Measurements from ENCODE around the gene SLC22A3.

SLC22A3 gene

DNA sequence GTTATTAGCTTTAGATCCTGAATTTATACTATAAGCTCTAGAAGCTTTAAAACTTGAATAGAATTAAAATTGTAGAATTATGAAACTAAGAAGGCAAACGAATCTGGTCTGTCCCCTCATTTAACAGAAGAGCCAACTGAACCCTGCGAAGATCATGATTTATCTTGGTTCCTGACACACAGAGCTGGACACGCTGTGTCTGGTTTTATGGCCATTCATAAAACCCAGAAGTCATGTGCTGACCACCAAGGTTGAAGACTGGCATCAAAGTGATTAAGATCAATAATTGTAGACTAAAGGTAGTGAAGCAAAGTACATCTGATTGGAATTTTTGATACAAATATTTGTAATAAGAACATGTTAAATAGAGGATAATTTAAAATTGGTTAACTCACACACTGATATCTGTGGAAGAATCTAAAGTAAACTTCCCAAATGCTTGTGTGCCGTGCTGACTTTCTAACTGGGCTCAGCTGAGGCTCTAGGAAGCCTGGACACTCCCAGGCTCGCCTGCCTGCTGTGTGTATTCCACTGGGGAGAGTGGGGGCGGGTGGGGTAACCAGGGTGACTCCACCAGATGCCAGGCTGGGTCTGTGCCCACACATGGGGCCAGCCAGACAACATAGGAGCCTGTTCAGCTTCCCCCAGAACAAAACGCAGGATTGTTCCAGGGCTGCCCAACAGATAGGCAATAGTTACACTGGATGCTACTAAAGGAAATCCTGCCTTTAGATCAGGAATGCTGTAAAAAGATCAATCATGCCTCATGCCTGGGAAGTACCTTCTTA is 42.1 kb upstream of the SLC22A3 start:
- no peak for DNase-seq (ENCODE audit: low read depth)
- TF ChIP-seq, protein P1, sequence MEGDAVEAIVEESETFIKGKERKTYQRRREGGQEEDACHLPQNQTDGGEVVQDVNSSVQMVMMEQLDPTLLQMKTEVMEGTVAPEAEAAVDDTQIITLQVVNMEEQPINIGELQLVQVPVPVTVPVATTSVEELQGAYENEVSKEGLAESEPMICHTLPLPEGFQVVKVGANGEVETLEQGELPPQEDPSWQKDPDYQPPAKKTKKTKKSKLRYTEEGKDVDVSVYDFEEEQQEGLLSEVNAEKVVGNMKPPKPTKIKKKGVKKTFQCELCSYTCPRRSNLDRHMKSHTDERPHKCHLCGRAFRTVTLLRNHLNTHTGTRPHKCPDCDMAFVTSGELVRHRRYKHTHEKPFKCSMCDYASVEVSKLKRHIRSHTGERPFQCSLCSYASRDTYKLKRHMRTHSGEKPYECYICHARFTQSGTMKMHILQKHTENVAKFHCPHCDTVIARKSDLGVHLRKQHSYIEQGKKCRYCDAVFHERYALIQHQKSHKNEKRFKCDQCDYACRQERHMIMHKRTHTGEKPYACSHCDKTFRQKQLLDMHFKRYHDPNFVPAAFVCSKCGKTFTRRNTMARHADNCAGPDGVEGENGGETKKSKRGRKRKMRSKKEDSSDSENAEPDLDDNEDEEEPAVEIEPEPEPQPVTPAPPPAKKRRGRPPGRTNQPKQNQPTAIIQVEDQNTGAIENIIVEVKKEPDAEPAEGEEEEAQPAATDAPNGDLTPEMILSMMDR (IDR thresholded peaks at IDR 0.05; ENCODE audit: control insufficient read depth, insufficient read depth, low read depth, low read length, missing control alignments) = no peak
- no peak overlapping the region for H3K4me3 ChIP-seq (ENCODE audit: control insufficient read depth, low read depth, low read length)

DNA sequence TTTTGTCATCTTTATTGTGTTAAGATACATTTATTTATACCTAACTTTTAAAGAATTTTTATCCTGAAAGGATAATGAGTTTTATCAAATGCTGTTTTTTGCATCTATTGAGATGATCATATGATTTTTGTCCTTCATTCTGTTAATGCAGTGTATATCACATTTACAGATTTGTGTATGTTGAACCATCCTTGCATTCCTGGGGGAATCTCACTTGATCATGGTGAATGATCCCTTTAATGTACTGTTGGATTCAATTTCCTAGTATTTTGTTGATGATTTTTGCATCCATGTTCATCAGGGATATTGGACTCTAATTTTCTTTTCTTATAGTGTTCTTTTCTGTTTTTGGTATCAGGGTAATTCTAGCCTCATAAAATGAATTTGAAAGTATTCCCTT is 38.5 kb upstream of the SLC22A3 start:
- TF ChIP-seq, protein P1 (IDR thresholded peaks at IDR 0.05; ENCODE audit: control insufficient read depth, insufficient read depth, low read depth, low read length, missing control alignments) = no peak
- DNase-seq (ENCODE audit: low read depth) = no peak
- H3K4me3 ChIP-seq (ENCODE audit: control insufficient read depth, low read depth, low read length) = no peak overlapping the region

DNA sequence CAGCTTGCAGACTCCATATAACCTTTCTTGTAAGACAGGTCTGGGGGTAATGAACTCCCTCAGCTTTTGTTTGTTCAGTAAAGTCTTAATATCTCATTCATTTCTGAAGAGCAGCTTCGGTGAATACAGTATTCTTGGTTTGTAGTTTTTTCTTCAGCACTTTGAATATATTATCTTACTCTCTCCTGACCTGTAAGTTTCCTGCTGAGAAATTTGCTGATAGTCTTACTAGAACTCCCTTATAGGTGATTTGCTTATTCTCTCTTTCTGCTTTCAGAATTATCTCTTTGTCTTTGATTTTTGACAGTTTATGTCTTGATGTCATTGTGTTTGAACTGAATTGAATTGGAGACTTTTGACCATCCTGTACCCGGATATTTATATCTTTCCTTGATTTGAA is 35.3 kb upstream of the SLC22A3 start:
- no peak overlapping the region for H3K4me3 ChIP-seq (ENCODE audit: control insufficient read depth, low read depth, low read length)
- DNase-seq (ENCODE audit: low read depth) = no peak
- TF ChIP-seq, protein P1 (IDR thresholded peaks at IDR 0.05; ENCODE audit: control insufficient read depth, insufficient read depth, low read depth, low read length, missing control alignments) = no peak

DNA sequence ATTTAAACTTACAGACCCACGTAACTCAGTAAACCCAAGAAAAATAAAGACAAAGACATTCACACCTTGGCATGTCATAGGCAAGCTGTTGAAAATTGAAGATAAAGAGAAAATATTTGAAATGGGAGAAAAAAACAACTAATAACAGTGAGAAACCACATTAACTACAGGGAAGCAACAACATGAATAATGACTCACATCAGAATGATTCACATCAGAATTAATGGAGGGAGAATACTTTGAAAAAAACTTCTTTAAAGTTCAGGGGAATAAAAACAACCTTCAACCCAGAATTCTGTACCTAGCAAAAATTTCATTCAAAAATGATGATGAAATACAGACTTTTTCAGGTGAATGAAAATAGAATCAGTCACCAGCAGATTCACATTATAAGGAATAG is 32.9 kb upstream of the SLC22A3 start:
- H3K4me3 ChIP-seq (ENCODE audit: control insufficient read depth, low read depth, low read length) = no peak overlapping the region
- TF ChIP-seq, protein P1 (IDR thresholded peaks at IDR 0.05; ENCODE audit: control insufficient read depth, insufficient read depth, low read depth, low read length, missing control alignments) = no peak
- DNase-seq (ENCODE audit: low read depth) = no peak

DNA sequence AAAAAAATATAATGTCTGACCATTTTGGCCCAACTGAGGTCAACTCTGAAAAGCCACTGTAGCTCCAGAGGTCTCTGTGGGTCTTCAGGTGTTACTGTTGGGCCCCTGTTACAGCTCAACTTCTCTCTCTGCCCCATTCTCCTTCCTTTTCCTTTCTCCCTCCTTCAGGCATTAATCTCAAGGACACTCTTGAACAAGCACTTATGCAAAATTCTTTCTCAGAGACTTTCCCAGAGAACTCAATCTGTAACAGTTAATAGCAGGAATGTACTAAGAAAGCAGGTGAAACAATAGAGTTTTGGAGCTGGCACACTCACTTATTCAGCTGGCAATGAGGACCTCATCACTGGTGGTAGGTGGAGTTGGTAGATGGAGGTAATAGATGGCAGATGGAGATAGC is 31.9 kb upstream of the SLC22A3 start:
- TF ChIP-seq, protein P1 (IDR thresholded peaks at IDR 0.05; ENCODE audit: control insufficient read depth, insufficient read depth, low read depth, low read length, missing control alignments) = no peak
- DNase-seq (ENCODE audit: low read depth) = no peak
- no peak overlapping the region for H3K4me3 ChIP-seq (ENCODE audit: control insufficient read depth, low read depth, low read length)

DNA sequence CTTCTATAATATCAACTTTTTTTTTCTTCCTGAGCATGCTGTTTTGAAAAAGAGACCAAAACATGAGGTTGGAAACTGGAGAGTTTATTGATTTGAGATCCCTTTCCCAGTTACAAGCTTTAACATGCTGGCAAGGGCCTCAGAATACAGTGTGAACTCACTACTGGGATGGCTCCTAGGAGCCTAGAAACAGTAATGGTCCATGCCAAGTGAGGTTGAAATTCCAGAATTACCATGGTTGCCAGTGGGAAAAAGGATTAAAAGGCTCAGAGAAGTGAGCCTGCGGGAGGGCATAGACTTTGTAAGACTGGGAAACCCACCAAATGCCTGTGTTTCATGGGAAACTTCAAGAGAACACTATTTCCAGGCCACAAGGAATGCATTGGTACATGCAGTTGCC is 28.9 kb upstream of the SLC22A3 start:
- no peak overlapping the region for H3K4me3 ChIP-seq (ENCODE audit: control insufficient read depth, low read depth, low read length)
- TF ChIP-seq, protein P1 (IDR thresholded peaks at IDR 0.05; ENCODE audit: control insufficient read depth, insufficient read depth, low read depth, low read length, missing control alignments) = no peak
- DNase-seq (ENCODE audit: low read depth) = no peak

All from AG09309 (cell line).